Measurements from ENCODE around the gene PCCB. TPM values are rescaled to one million over a fixed set of nuclear protein-coding genes. Genes with fewer than 3 reads are reported as not detected.

The PCCB gene
- total RNA-seq, 2 experiments from 2014 or later, result 39.7 to 51.5 TPM

DNA sequence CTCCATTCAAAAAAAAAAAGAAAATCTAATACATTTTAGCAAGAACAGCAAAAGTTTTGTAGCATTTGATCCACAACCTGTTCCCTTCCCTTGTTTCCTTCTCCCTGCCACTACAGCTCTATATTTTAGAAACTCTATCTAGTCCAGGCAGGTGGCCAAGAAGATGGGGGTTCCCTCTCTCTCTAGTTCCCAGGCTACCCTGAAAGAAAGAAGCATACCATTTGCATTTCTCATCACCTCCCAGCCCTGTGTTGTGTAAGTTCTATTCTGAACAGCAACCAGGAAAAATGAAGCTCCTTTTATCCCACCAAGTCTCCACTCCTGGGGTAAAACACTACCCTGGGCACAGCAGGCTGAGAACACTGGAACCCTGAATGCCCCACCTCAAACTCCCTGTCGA, 100.0 kb downstream of the PCCB start:
- no TSS peak for BruUV-seq (replicated peaks)
- intact Hi-C loops (cut with micrococcal nuclease; ENCODE audit: unreplicated experiment), result no loop called here
- ChIA-PET POLR2A (interaction anchor here (0.7 to 1.2 kb wide), 3 partner anchors 10 to 279 kb away, joined by 3 to 5 read pairs (median 3); no protein-coding TSS in a partner anchor), CTCF (ENCODE audit: unreplicated experiment) (no interaction called here)
- TF ChIP-seq, protein P1, sequence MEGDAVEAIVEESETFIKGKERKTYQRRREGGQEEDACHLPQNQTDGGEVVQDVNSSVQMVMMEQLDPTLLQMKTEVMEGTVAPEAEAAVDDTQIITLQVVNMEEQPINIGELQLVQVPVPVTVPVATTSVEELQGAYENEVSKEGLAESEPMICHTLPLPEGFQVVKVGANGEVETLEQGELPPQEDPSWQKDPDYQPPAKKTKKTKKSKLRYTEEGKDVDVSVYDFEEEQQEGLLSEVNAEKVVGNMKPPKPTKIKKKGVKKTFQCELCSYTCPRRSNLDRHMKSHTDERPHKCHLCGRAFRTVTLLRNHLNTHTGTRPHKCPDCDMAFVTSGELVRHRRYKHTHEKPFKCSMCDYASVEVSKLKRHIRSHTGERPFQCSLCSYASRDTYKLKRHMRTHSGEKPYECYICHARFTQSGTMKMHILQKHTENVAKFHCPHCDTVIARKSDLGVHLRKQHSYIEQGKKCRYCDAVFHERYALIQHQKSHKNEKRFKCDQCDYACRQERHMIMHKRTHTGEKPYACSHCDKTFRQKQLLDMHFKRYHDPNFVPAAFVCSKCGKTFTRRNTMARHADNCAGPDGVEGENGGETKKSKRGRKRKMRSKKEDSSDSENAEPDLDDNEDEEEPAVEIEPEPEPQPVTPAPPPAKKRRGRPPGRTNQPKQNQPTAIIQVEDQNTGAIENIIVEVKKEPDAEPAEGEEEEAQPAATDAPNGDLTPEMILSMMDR (conservative IDR thresholded peaks at IDR 0.05; ENCODE audit: low read length), result no peak
- TF ChIP-seq EZH2phosphoT487 (IDR thresholded peaks at IDR 0.05; ENCODE audit: borderline replicate concordance, low read depth, low read length), result no peak
- Histone ChIP-seq H3K4me3 (ENCODE audit: low read depth, low read length, poor library complexity, severe bottlenecking) (no peak overlapping the region), H3K9me2 (ENCODE audit: insufficient read depth, low read length) (no peaks in the 10 kb centered on the region), H3K4me1 (ENCODE audit: insufficient read depth, low read length, poor library complexity, severe bottlenecking) (no peaks in the 10 kb centered on the region), H2AFZ (ENCODE audit: low read length) (no peak overlapping the region), H3K4me2 (ENCODE audit: low read length) (no peak overlapping the region), H3K79me2 (ENCODE audit: insufficient read depth, low read depth, low read length) (no peaks in the 10 kb centered on the region), H3K27ac (ENCODE audit: low read depth, low read length, poor library complexity, severe bottlenecking) (no peak overlapping the region), H3K9me3 (ENCODE audit: low read length) (no peaks in the 10 kb centered on the region), H3K36me3 (ENCODE audit: insufficient read depth, low read length) (peaks cover 51% of the 10 kb centered on the region), H4K20me1 (ENCODE audit: insufficient read depth, low read length) (no peaks in the 10 kb centered on the region)
- DNase-seq (ENCODE audit: low spot score), result no peak

DNA sequence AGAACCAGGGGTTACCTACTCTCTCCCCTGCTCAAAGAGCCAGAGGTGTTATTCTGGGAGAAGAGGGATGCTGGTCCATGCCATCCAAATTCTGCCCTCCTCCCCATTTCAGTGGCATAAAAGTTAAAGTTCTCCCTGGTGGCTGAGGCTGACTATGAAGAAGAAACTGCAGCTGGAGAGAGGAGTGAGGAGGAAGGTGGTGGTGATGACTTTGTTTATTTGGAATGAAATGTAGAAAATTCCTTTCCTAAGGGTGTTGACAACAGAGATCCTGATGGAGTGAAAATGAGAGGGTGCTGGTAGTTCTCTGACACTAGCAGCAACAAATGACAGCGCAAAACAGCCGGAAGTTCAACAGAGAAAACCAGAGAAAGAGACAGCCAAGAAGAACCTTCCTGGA, 100.4 kb downstream of the PCCB start:
- H3K4me1 ChIP-seq (ENCODE audit: insufficient read depth, low read length, poor library complexity, severe bottlenecking), result no peaks in the 10 kb centered on the region
- BruUV-seq (replicated peaks), result no TSS peak
- no peak overlapping the region for H2AFZ ChIP-seq (ENCODE audit: low read length)
- H3K36me3 ChIP-seq (ENCODE audit: insufficient read depth, low read length), result peaks cover 54% of the 10 kb centered on the region
- H3K4me3 ChIP-seq (ENCODE audit: low read depth, low read length, poor library complexity, severe bottlenecking), result no peak overlapping the region
- no peaks in the 10 kb centered on the region for H3K79me2 ChIP-seq (ENCODE audit: insufficient read depth, low read depth, low read length)
- intact Hi-C loops (cut with micrococcal nuclease; ENCODE audit: unreplicated experiment), result no loop called here
- H3K9me3 ChIP-seq (ENCODE audit: low read length), result no peaks in the 10 kb centered on the region
- no peaks in the 10 kb centered on the region for H3K9me2 ChIP-seq (ENCODE audit: insufficient read depth, low read length)
- CTCF ChIA-PET (ENCODE audit: unreplicated experiment), result no interaction called here
- POLR2A ChIA-PET, result interaction anchor here (1.1 to 1.2 kb wide), 2 partner anchors 16 to 19 kb away, joined by 3 to 5 read pairs; no protein-coding TSS in a partner anchor
- DNase-seq (ENCODE audit: low spot score), result no peak
- no peaks in the 10 kb centered on the region for H4K20me1 ChIP-seq (ENCODE audit: insufficient read depth, low read length)
- H3K4me2 ChIP-seq (ENCODE audit: low read length), result no peak overlapping the region
- H3K27ac ChIP-seq (ENCODE audit: low read depth, low read length, poor library complexity, severe bottlenecking), result no peak overlapping the region
- TF ChIP-seq, protein P1 (conservative IDR thresholded peaks at IDR 0.05; ENCODE audit: low read length), result no peak
- TF ChIP-seq EZH2phosphoT487 (IDR thresholded peaks at IDR 0.05; ENCODE audit: borderline replicate concordance, low read depth, low read length), result no peak

DNA sequence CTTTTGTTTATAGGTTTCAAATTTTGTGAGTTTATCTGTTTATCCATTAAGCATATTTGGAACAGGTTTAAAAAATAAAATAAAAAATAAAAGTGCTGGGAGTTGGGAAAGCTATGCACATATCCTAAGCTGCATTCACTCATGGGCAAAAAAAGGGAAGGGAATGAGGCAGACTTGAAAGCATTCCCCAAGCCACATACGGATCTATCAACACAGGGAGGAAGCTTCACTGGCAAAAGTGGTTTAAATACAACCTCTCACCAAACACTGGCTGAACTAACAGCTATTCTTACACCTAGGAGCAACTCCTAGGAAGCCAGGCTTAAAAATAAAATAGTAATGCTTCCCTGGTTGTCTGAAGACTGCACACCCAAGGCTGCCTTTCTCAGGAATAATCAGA, 101.2 kb downstream of the PCCB start:
- no peak for DNase-seq (ENCODE audit: low spot score)
- POLR2A ChIA-PET, result interaction anchor here (0.6 to 1.5 kb wide), 6 partner anchors 8 to 279 kb away, joined by 3 to 4 read pairs (median 3); no protein-coding TSS in a partner anchor
- no peak for TF ChIP-seq EZH2phosphoT487 (IDR thresholded peaks at IDR 0.05; ENCODE audit: borderline replicate concordance, low read depth, low read length)
- TF ChIP-seq, protein P1 (conservative IDR thresholded peaks at IDR 0.05; ENCODE audit: low read length), result no peak

More for the DNA sequence above, 101.2 kb downstream of the PCCB start:
- Histone ChIP-seq H3K9me3 (ENCODE audit: low read length) (no peaks in the 10 kb centered on the region), H3K27ac (ENCODE audit: low read depth, low read length, poor library complexity, severe bottlenecking) (no peak overlapping the region), H3K9me2 (ENCODE audit: insufficient read depth, low read length) (no peaks in the 10 kb centered on the region), H3K4me3 (ENCODE audit: low read depth, low read length, poor library complexity, severe bottlenecking) (no peak overlapping the region), H3K79me2 (ENCODE audit: insufficient read depth, low read depth, low read length) (no peaks in the 10 kb centered on the region), H3K4me2 (ENCODE audit: low read length) (no peak overlapping the region), H3K36me3 (ENCODE audit: insufficient read depth, low read length) (peaks cover 56% of the 10 kb centered on the region), H2AFZ (ENCODE audit: low read length) (no peak overlapping the region), H3K4me1 (ENCODE audit: insufficient read depth, low read length, poor library complexity, severe bottlenecking) (no peaks in the 10 kb centered on the region), H4K20me1 (ENCODE audit: insufficient read depth, low read length) (no peaks in the 10 kb centered on the region)
- no TSS peak for BruUV-seq (replicated peaks)
- CTCF ChIA-PET (ENCODE audit: unreplicated experiment), result no interaction called here
- intact Hi-C loops (cut with micrococcal nuclease; ENCODE audit: unreplicated experiment), result no loop called here
